Measurements from ENCODE around the gene PFDN6.
A peak's percentile ranks its signal among the peaks of the same experiment; 100 is the strongest.

Gene PFDN6

GRCh38 chr6:33318426-33319073 is 29.1 kb downstream of the PFDN6 start:
- no peak for DNase-seq

DNA sequence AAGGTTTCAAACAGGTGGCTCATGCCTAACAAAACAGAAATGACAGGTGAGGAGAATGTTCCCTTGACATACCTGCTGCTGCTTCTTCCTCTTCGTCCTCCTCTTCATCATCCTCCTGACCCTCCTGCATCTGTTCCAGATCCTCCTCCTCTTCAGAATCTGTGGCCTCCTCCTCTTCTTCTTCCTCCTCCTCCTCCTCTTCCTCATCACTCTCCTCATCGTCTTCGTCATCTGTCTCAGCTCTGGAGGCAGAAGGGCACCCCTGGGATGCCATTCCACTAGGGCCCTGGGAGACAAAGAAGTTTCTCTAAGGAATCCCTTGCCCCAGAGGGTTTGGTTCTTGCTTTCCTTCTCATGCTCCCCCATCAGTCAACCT is 30.5 kb downstream of the PFDN6 start:
- DNase-seq = no peak

DNA sequence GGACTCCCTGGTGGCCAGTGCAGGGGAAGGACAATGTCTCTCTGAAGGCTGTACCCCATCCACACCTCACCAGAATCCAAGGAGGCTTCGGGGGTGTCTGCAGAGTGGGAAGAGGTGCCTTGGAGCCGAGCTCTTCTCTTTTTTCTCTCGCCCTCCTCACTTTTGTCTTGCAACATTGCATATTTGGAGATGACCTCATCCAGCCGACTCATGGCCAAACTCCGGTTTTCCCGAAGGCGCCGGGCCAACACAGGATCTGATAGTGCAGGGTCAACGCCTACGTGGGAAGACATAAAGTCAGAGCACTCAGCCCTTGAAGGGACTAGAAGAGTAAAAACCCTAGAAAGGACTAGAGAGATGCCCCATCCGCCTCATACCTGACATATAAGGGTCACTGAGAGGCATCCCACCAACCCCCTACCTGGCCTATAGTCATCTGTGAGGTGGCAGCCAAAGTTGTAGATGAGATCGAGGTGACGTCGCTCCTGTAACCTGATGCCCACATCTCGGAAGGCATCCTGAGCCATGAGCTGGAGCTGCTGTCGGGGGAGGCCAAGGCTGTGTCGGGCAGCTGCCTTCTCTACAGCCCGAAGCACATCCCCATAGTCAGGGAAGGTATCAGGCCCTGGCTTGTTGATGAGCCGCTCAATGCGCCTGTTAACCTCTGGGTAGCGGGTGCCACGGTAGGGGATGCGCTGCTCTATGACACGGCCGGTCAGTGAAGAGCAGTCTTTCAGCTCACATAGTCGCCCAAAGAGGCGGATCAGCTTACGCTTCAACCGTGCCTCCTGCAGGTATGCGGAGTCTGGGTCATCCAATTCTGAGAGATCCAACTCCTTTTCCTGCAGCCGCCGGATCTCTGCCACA is 31.1 kb downstream of the PFDN6 start:
- DNase-seq = peak; percentile 92 to 96

DNA sequence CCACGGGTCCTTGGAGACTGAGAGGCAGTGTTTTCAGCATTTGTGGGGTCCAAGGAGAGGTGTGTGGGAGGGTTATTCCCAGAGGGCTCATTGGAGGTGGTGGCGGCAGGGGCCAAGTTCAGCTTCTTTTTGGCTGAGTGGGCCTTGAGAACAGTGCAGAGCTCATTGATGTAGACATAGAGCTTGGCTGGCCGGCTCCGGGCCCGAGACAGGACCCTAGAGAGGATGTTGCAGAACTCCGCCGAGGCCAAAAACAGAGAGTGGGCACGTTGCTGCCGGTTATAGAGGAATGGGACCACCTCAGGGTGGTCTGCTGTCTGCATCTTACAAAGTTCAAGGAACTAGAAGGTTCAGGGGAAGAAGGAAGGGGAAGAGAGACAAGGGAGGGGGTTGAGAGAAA is 31.8 kb downstream of the PFDN6 start:
- no peak for DNase-seq

- no peak for DNase-seq
Measured at GRCh38 chr6:33323623-33323948, 34.2 kb downstream of the PFDN6 start.

DNA sequence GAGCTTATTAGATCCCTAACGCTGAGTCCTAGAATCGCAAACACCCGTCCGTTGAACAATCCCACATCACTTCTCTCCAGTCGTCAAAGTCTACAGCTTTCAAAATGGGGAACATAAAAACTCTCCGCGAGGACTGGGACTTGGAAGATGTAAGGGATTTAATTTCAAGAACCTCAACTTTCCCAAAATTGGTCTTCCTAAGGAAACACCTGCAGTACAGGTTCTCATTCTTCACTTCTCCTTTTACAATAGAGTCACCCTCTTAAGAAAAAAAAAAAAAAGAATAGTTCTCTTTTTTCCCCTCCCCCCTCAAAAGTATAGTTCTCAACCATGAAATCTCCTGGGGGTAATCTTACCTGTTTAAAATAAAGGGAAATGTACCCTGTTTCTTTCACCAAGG is 34.7 kb downstream of the PFDN6 start:
- DNase-seq = peak in 1 of 2 donors; percentile 35

DNA sequence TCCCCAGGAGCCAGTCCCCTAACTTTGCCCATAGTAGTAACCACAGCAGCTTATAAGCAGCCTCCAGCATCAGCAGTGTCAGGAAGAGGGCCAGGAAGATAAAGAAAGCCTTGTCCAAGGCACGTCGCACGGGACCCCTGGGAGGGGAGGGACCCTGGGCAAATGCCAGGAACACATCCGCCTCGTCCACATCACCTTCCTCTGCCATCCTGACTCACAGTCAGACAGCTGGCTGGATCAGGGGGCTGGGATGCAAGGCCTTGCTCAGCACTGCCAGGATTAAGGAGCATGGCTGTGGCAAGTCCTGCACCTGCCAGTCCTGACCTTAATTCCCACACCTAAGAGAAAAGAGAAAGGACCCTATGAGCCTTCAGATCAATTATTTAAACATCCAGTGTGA is 39.7 kb downstream of the PFDN6 start:
- DNase-seq = no peak

DNA sequence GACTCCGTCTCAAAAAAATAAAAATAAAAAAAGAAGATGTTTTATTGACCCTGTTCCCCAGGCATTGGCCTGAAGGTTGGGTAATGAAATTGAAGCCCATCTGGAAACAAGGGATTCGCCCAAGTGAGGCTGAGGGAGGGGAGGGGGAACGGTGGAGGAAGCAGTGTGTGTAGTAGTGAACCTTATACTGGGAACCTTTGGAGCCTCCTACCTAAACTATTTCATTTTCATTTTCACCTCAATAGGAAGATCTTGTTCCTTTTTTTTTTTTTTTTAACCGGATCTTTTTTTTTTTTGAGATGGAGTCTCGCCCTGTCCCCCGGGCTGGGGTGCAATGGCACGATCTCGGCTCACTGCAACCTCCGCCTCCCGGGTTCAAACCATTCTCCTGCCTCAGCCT is 41.3 kb downstream of the PFDN6 start:
- DNase-seq = no peak

GRCh38 chr6:33333666-33334065 is 44.3 kb downstream of the PFDN6 start:
- peak; percentile 40 to 67 for DNase-seq

- DNase-seq = no peak
Measured at GRCh38 chr6:33335916-33336315, 46.5 kb downstream of the PFDN6 start.

DNA sequence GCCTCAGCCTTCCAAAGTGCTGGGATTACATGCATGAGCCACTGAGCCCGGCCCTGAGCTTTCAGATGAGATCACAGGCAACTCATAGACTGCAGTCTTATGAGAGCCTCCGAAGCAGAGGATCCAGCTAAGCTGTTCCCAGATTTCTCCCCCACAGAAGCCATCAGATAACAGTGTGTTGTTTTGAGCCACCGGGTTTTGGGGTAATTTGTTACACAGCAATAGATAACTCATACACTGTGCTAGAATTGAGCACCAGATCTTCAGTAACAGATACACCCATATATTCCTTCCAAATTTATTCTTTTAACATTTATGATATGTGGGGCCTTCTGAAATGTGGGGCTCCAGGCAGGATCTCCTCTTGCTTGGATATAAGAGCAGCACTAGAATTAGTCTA is 47.1 kb downstream of the PFDN6 start:
- no peak for DNase-seq

- peak; percentile 20 to 49 for DNase-seq
Measured at GRCh38 chr6:33339193-33339592, 49.8 kb downstream of the PFDN6 start.
